Mesenchymal stem cell (in vitro differentiated cells and primary cell): ENCODE results near the gene ZNF366.
A peak's percentile ranks its signal among the peaks of the same experiment; 100 is the strongest.

Source experiments
- DNase-seq: peaks from one replicate; pipeline ENCODE4 v3.0.0-alpha.2; 2013
- H2AFZ ChIP-seq: one replicate; pipeline ENCODE4 v1.6.1; 2013; ENCODE audit warnings: low read depth, mild to moderate bottlenecking, control low read depth, inconsistent platforms, low read length, moderate library complexity
- H2AK5ac ChIP-seq: 2 replicates; pipeline ENCODE4 v1.6.1; 2013; ENCODE audit warnings: low read length, moderate library complexity, mild to moderate bottlenecking, inconsistent platforms; ENCODE audit not compliant: severe bottlenecking
- H2BK120ac ChIP-seq: one replicate; pipeline ENCODE4 v1.6.1; 2013; ENCODE audit warnings: low read depth, mild to moderate bottlenecking, inconsistent platforms, low read length, moderate library complexity
- H2BK12ac ChIP-seq, 2 experiments: one replicate each; pipeline ENCODE4 v1.6.1; 2013; ENCODE audit warnings: inconsistent platforms in 2 of 2, low read length in 2 of 2, mild to moderate bottlenecking in 2 of 2, moderate library complexity in 2 of 2, control low read depth in 1 of 2
- H2BK15ac ChIP-seq: one replicate; pipeline ENCODE4 v1.6.1; 2013; ENCODE audit warnings: mild to moderate bottlenecking, low read depth, inconsistent platforms; ENCODE audit not compliant: poor library complexity, severe bottlenecking
- H2BK5ac ChIP-seq: 2 replicates; pipeline ENCODE4 v1.6.1; 2013; ENCODE audit warnings: low read depth, mild to moderate bottlenecking, low read length, control low read depth, inconsistent platforms; ENCODE audit not compliant: poor library complexity, severe bottlenecking
- H3K14ac ChIP-seq, 2 experiments: one replicate each; pipeline ENCODE4 v1.6.1; 2013; ENCODE audit warnings: inconsistent platforms in 2 of 2, low read length in 2 of 2, control low read depth in 1 of 2, mild to moderate bottlenecking in 1 of 2, moderate library complexity in 1 of 2
- H3K18ac ChIP-seq, 2 experiments: one replicate each; pipeline ENCODE4 v1.6.1; 2013; ENCODE audit warnings: inconsistent platforms in 2 of 2, low read length in 2 of 2, control low read depth in 1 of 2, low read depth in 1 of 2, mild to moderate bottlenecking in 1 of 2
- H3K23ac ChIP-seq, 2 experiments: one replicate each; pipeline ENCODE4 v1.6.1; 2013; ENCODE audit warnings: inconsistent platforms in 2 of 2, low read length in 2 of 2, mild to moderate bottlenecking in 2 of 2, moderate library complexity in 2 of 2, control low read depth in 1 of 2
- H3K27ac ChIP-seq: 2 replicates; pipeline ENCODE4 v1.5.1; 2013; ENCODE audit warnings: mild to moderate bottlenecking, moderate library complexity, low read length, control low read depth, inconsistent platforms; ENCODE audit not compliant: poor library complexity, severe bottlenecking
- H3K27me3 ChIP-seq, 2 experiments: 2 replicates each; pipeline versions ENCODE4 v1.6.1 to v1.7.0; 2013; ENCODE audit warnings: low read length in 2 of 2, mild to moderate bottlenecking in 2 of 2, moderate library complexity in 2 of 2, control low read depth in 1 of 2, inconsistent platforms in 1 of 2; ENCODE audit not compliant: control insufficient read depth in 1 of 2, insufficient read depth in 1 of 2
- H3K36me3 ChIP-seq, 2 experiments: 2 replicates each; pipeline versions ENCODE4 v1.6.1 to v1.7.0; 2013; ENCODE audit warnings: low read length in 2 of 2, control low read depth in 1 of 2, inconsistent platforms in 1 of 2, low read depth in 1 of 2, mild to moderate bottlenecking in 1 of 2; ENCODE audit not compliant: insufficient read depth in 2 of 2, control insufficient read depth in 1 of 2
- H3K4ac ChIP-seq, 2 experiments: one replicate each; pipeline ENCODE4 v1.6.1; 2013; ENCODE audit warnings: inconsistent platforms in 2 of 2, low read length in 2 of 2, mild to moderate bottlenecking in 2 of 2, moderate library complexity in 2 of 2, control low read depth in 1 of 2, low read depth in 1 of 2
- H3K4me1 ChIP-seq: 2 replicates; pipeline ENCODE4 v1.6.1; 2013; ENCODE audit warnings: low read depth, low read length, control low read depth; ENCODE audit not compliant: control insufficient read depth, insufficient read depth
- H3K4me2 ChIP-seq: 2 replicates; pipeline ENCODE4 v1.6.1; 2013; ENCODE audit warnings: low read length, mild to moderate bottlenecking, inconsistent platforms; ENCODE audit not compliant: poor library complexity, severe bottlenecking
- H3K4me3 ChIP-seq, 2 experiments: 2 replicates each; pipeline versions ENCODE4 v1.5.1 to v1.7.0; 2013; ENCODE audit warnings: low read length in 2 of 2, mild to moderate bottlenecking in 2 of 2, control low read depth in 1 of 2, low read depth in 1 of 2; ENCODE audit not compliant: insufficient read depth in 1 of 2
- H3K79me1 ChIP-seq: replicated peaks from 2 replicates; pipeline ENCODE4 v1.6.1; 2013; ENCODE audit warnings: mild to moderate bottlenecking, control low read depth, low read length, inconsistent platforms; ENCODE audit not compliant: poor library complexity, severe bottlenecking
- H3K9ac ChIP-seq: 2 replicates; pipeline ENCODE4 v1.7.0; 2013; ENCODE audit warnings: mild to moderate bottlenecking, low read length, moderate library complexity
- H3K9me3 ChIP-seq: 2 replicates; pipeline ENCODE4 v1.7.0; 2013; ENCODE audit warnings: mild to moderate bottlenecking, low read length; ENCODE audit not compliant: control insufficient read depth
- H4K8ac ChIP-seq: one replicate; pipeline ENCODE4 v1.6.1; 2013; ENCODE audit warnings: inconsistent platforms, mild to moderate bottlenecking, low read length, moderate library complexity
- H4K91ac ChIP-seq: one replicate; pipeline ENCODE4 v1.6.1; 2013; ENCODE audit warnings: mild to moderate bottlenecking, low read length, inconsistent platforms
- WGBS: methylation state at CpG from one replicate; pipeline ENCODE4 v1.1.7; 2013; ENCODE audit warnings: mixed read lengths; 5-methylcytosine and 5-hydroxymethylcytosine counted together

The ZNF366 gene

DNA sequence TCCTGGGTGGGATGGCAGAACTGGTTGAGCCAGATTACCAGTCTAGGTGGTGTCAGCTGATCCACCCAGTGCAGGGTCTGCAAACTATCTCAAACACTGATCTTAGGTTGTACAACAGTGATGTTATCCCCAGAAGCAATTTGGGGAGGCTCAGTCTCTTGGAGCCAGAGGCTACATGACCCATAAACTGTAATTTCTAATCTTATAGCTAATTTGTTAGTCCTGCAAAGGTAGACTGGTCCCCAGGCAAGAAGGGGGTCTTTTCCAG is 5.3 kb upstream of the ZNF366 start:
- Histone ChIP-seq H2BK5ac (no peak overlapping the region), H2AK5ac (no peak overlapping the region), H3K9ac (no peak overlapping the region), H4K91ac (no peak overlapping the region), H3K18ac (peak overlapping the region in 1 of 2 experiments; percentile 71), H3K4ac (no peak overlapping the region), H3K4me1 (peaks cover 2% of the 10 kb centered on the region), H3K9me3 (no peaks in the 10 kb centered on the region), H3K27ac (no peak overlapping the region), H3K14ac (no peak overlapping the region), H3K79me1 (no peaks in the 10 kb centered on the region), H2BK12ac (no peak overlapping the region), H3K27me3 (no peaks in the 10 kb centered on the region), H2BK15ac (no peak overlapping the region), H4K8ac (no peak overlapping the region), H3K36me3 (no peaks in the 10 kb centered on the region), H3K4me2 (no peak overlapping the region), H3K4me3 (no peak overlapping the region), H3K23ac (no peak overlapping the region), H2BK120ac (no peak overlapping the region), H2AFZ (no peak overlapping the region)
- DNase-seq, result no peak

- H3K27me3 ChIP-seq, result no peaks in the 10 kb centered on the region
Observed at GRCh38 chr5:72511774-72512592, 4.8 kb upstream of the ZNF366 start.

GRCh38 chr5:72511366-72511765 is 4.2 kb upstream of the ZNF366 start:
- Histone ChIP-seq H3K27me3 (no peaks in the 10 kb centered on the region), H3K4me1 (peaks cover 2% of the 10 kb centered on the region), H3K9ac (peak overlapping the region; percentile 68), H2BK12ac (no peak overlapping the region), H3K4me3 (peak overlapping the region in 1 of 2 experiments; percentile 49), H3K23ac (no peak overlapping the region), H3K36me3 (no peaks in the 10 kb centered on the region), H3K27ac (no peak overlapping the region), H2AFZ (no peak overlapping the region), H3K14ac (no peak overlapping the region), H4K8ac (no peak overlapping the region), H2BK15ac (no peak overlapping the region), H3K79me1 (no peaks in the 10 kb centered on the region), H4K91ac (no peak overlapping the region), H2BK120ac (no peak overlapping the region), H3K4ac (no peak overlapping the region), H3K9me3 (no peaks in the 10 kb centered on the region), H2BK5ac (no peak overlapping the region), H3K4me2 (no peak overlapping the region), H3K18ac (no peak overlapping the region), H2AK5ac (no peak overlapping the region)
- peak; percentile 79 for DNase-seq
- WGBS, result 42% methylated on average over 3 of the region's 3 CpGs

More at GRCh38 chr5:72511774-72512592, 4.8 kb upstream of the ZNF366 start:
- H3K36me3 ChIP-seq, result no peaks in the 10 kb centered on the region
- peak; percentile 74 for DNase-seq
- no peak overlapping the region for H2AFZ ChIP-seq
- H3K14ac ChIP-seq, result no peak overlapping the region
- H2BK12ac ChIP-seq, result peak overlapping the region in 1 of 2 experiments; percentile 80
- H3K79me1 ChIP-seq, result no peaks in the 10 kb centered on the region
- H3K23ac ChIP-seq, result no peak overlapping the region
- H4K91ac ChIP-seq, result peak overlapping the region; percentile 29
- peak overlapping the region; percentile 20 for H2BK15ac ChIP-seq
- peaks cover 2% of the 10 kb centered on the region for H3K4me1 ChIP-seq
- peak overlapping the region in 1 of 2 experiments; percentile 71 for H3K18ac ChIP-seq
- H3K4me2 ChIP-seq, result no peak overlapping the region
- H3K4me3 ChIP-seq, result no peak overlapping the region
- no peak overlapping the region for H2AK5ac ChIP-seq
- H3K9me3 ChIP-seq, result no peaks in the 10 kb centered on the region
- peak overlapping the region; percentile 68 for H3K9ac ChIP-seq
- no peak overlapping the region for H2BK5ac ChIP-seq
- peak overlapping the region in 1 of 2 experiments; percentile 3 for H3K4ac ChIP-seq
- no peak overlapping the region for H3K27ac ChIP-seq
- H2BK120ac ChIP-seq, result no peak overlapping the region
- WGBS, result 84% methylated on average over 6 of the region's 6 CpGs
- H4K8ac ChIP-seq, result peak overlapping the region; percentile 32

DNA sequence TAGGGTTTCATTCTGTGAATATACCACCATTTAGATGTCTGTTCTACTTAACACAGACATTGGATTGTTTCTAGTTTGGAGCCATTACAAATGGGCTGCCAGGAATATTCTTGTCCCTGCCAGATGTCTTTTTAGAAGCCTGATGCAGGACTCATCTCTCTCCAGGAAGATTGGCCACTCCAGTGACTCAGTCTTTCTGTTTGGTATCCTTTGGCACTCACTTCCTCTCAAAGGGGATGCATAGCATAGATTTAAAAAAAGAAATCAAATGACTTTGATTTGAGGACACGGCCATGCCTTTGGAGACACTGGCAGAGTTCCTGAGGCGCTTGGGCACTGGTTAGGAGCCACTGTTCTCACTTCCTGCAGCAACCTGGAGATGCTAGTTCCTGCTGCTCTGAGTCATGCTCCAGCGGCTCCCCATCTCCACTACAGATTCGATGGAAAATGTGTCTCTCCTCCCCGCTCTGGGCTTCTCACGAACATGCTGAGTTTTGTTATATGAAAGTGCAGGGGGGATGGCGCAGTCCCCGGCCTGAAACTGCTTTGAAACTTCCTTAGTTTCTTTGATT is 3.5 kb upstream of the ZNF366 start:
- Histone ChIP-seq H3K9ac (peak overlapping the region; percentile 68), H3K4me2 (no peak overlapping the region)
- WGBS, result 31% methylated on average over 7 of the region's 8 CpGs

More for the DNA sequence above, 3.5 kb upstream of the ZNF366 start:
- DNase-seq, result peak; percentile 96
- Histone ChIP-seq H3K9me3 (no peaks in the 10 kb centered on the region), H2AFZ (no peak overlapping the region), H3K36me3 (no peaks in the 10 kb centered on the region), H3K4me1 (peaks cover 2% of the 10 kb centered on the region), H2BK15ac (no peak overlapping the region), H3K18ac (peak overlapping the region; percentile 59 to 69), H4K91ac (no peak overlapping the region), H2BK120ac (peak overlapping the region; percentile 66), H3K27me3 (no peaks in the 10 kb centered on the region), H3K79me1 (no peaks in the 10 kb centered on the region), H3K23ac (no peak overlapping the region), H3K4ac (peak overlapping the region; percentile 2 to 68), H2BK5ac (no peak overlapping the region), H2BK12ac (peak overlapping the region; percentile 45 to 87), H4K8ac (no peak overlapping the region), H2AK5ac (no peak overlapping the region), H3K27ac (no peak overlapping the region), H3K14ac (no peak overlapping the region), H3K4me3 (peak overlapping the region in 1 of 2 experiments; percentile 49)
